GM21737 (cell line): ENCODE data around the gene ANKS6.

Source experiments
- ATAC-seq: cut with Tn5 transposase; IDR thresholded peaks from one replicate; pipeline ENCODE4 v1.9.1; 2021; ENCODE audit warnings: mild to moderate bottlenecking, moderate library complexity; ENCODE audit not compliant: unreplicated experiment

Gene ANKS6

GRCh38 chr9:98742325-98743280 is 53.8 kb downstream of the ANKS6 start:
- no peak for ATAC-seq

GRCh38 chr9:98740226-98740881 is 56.0 kb downstream of the ANKS6 start:
- ATAC-seq, result no peak

GRCh38 chr9:98738741-98739140 is 57.6 kb downstream of the ANKS6 start:
- no peak for ATAC-seq

- ATAC-seq, result no peak
Measured at GRCh38 chr9:98736226-98736625, 60.1 kb downstream of the ANKS6 start.

- no peak for ATAC-seq
Measured at GRCh38 chr9:98732801-98733200, 63.6 kb downstream of the ANKS6 start.

- ATAC-seq, result no peak
Measured at GRCh38 chr9:98732091-98732490, 64.3 kb downstream of the ANKS6 start.

GRCh38 chr9:98730871-98731270 is 65.5 kb downstream of the ANKS6 start:
- no peak for ATAC-seq

GRCh38 chr9:98728500-98728899 is 67.9 kb downstream of the ANKS6 start:
- no peak for ATAC-seq

GRCh38 chr9:98727428-98727827 is 68.9 kb downstream of the ANKS6 start:
- ATAC-seq, result no peak

- ATAC-seq, result no peak
Measured at GRCh38 chr9:98726735-98727134, 69.6 kb downstream of the ANKS6 start.

GRCh38 chr9:98724810-98725530 is 71.4 kb downstream of the ANKS6 start:
- ATAC-seq, result no peak

GRCh38 chr9:98721643-98722042 is 74.7 kb downstream of the ANKS6 start:
- no peak for ATAC-seq

- no peak for ATAC-seq
Measured at GRCh38 chr9:98720402-98720801, 76.0 kb downstream of the ANKS6 start.

- ATAC-seq, result no peak
Measured at GRCh38 chr9:98719055-98719454, 77.3 kb downstream of the ANKS6 start.

GRCh38 chr9:98714833-98715232 is 81.5 kb downstream of the ANKS6 start:
- ATAC-seq, result no peak

- ATAC-seq, result no peak
Measured at GRCh38 chr9:98712987-98713386, 83.4 kb downstream of the ANKS6 start.

GRCh38 chr9:98709968-98710965 is 86.1 kb downstream of the ANKS6 start:
- no peak for ATAC-seq

- ATAC-seq, result no peak
Measured at GRCh38 chr9:98708933-98709911, 87.1 kb downstream of the ANKS6 start, which contains the start of gene GABBR2. Gene GABBR2, minus strand, starts transcription at chr9:98708935. Its CDS starts 198 bp downstream, at chr9:98708737.
